ENCODE data around the gene HMOX2. TPM values are rescaled to one million over a fixed set of nuclear protein-coding genes. Genes with fewer than 3 reads are reported as not detected.

Gene HMOX2
- total RNA-seq, 1 experiment from 2014 or later, result 55.1 TPM

- no peak for TF ChIP-seq MAX (IDR thresholded peaks at IDR 0.05)
- no peak for TF ChIP-seq SRF (IDR thresholded peaks at IDR 0.05; ENCODE audit: low read depth)
- no peak for TF ChIP-seq YY1 (IDR thresholded peaks at IDR 0.05; ENCODE audit: extremely low read depth, insufficient replicate concordance, low read depth, low read length)
- no peak for TF ChIP-seq TCF7L2 (IDR thresholded peaks at IDR 0.05; ENCODE audit: borderline replicate concordance, extremely low read depth, insufficient read depth, insufficient read length)
- TF ChIP-seq FOSL1 (IDR thresholded peaks at IDR 0.05; ENCODE audit: low read depth), result no peak
Observed at GRCh38 chr16:4550591-4550990, 74.4 kb downstream of the HMOX2 start (continued).

- Histone ChIP-seq H3K4me3 (replicated peaks in 1 of 2; ENCODE audit: low read depth in 1 of 2, low read length in 2 of 2) (no peak overlapping the region), H3K9ac (ENCODE audit: low read length) (no peak overlapping the region), H3K79me2 (ENCODE audit: insufficient read depth, low read length) (no peaks in the 10 kb centered on the region), H4K20me1 (ENCODE audit: insufficient read depth) (no peaks in the 10 kb centered on the region), H3K27ac (ENCODE audit: low read depth, low read length) (no peak overlapping the region), H3K4me1 (ENCODE audit: control insufficient read depth in 1 of 2, insufficient read depth in 2 of 2, low read length in 2 of 2) (peaks cover 0 to 5% of the 10 kb centered on the region in 2 experiments; a peak in 2 of 4 replicates), H3K9me2 (ENCODE audit: insufficient read depth) (no peaks in the 10 kb centered on the region), H2AFZ (ENCODE audit: low read depth, low read length, poor library complexity, severe bottlenecking) (no peak overlapping the region), H3K27me3 (ENCODE audit: insufficient read depth, low read length) (no peaks in the 10 kb centered on the region), H3K4me2 (ENCODE audit: low read length) (no peak overlapping the region), H3K9me3 (ENCODE audit: control insufficient read depth in 1 of 2, insufficient read depth in 1 of 2, low read depth in 1 of 2, low read length in 2 of 2) (no peaks in the 10 kb centered on the region), H3K36me3 (ENCODE audit: control insufficient read depth in 1 of 2, insufficient read depth in 2 of 2, low read length in 2 of 2) (no peaks in the 10 kb centered on the region)
- TF ChIP-seq MAX (IDR thresholded peaks at IDR 0.05), result no peak
- no peak for TF ChIP-seq POLR2A (IDR thresholded peaks at IDR 0.05; ENCODE audit: borderline replicate concordance, extremely low read depth, insufficient read depth, insufficient read length)
- no peak for TF ChIP-seq TCF7L2 (IDR thresholded peaks at IDR 0.05; ENCODE audit: borderline replicate concordance, extremely low read depth, insufficient read depth, insufficient read length)
- no peak for TF ChIP-seq EGR1 (IDR thresholded peaks at IDR 0.05; ENCODE audit: low read depth)
- DNase-seq (ENCODE audit: low read depth, low spot score) (no peak), ATAC-seq (no peak)
- CTCF ChIA-PET, result no interaction called here
- intact Hi-C loops (cut with micrococcal nuclease), result no loop called here
- POLR2A ChIA-PET, result no interaction called here
- RAD21 ChIA-PET (ENCODE audit: low non-redundant PET in 1 of 2, low total read pairs in 2 of 2, uncharacterized antibody in 2 of 2, unreplicated experiment in 2 of 2), result no interaction called here
- BruUV-seq (replicated peaks), result no TSS peak
Observed at GRCh38 chr16:4552541-4552940, 76.3 kb downstream of the HMOX2 start.

- no peaks in the 10 kb centered on the region for H3K79me2 ChIP-seq (ENCODE audit: insufficient read depth, low read length)
- H3K4me3 ChIP-seq (replicated peaks in 1 of 2; ENCODE audit: low read depth in 1 of 2, low read length in 2 of 2), result no peak within 1 kb of the TSS
- no peak within 1 kb of the TSS for H3K27ac ChIP-seq (ENCODE audit: low read depth, low read length)
- H3K36me3 ChIP-seq (ENCODE audit: control insufficient read depth in 1 of 2, insufficient read depth in 2 of 2, low read length in 2 of 2), result no peaks in the 10 kb centered on the region
- H2AFZ ChIP-seq (ENCODE audit: low read depth, low read length, poor library complexity, severe bottlenecking), result no peak within 1 kb of the TSS
- H3K4me1 ChIP-seq (ENCODE audit: control insufficient read depth in 1 of 2, insufficient read depth in 2 of 2, low read length in 2 of 2), result peaks cover 0 to 3% of the 10 kb centered on the region in 2 experiments; a peak in 1 of 4 replicates
- H4K20me1 ChIP-seq (ENCODE audit: insufficient read depth), result no peaks in the 10 kb centered on the region
- no peak within 1 kb of the TSS for H3K9ac ChIP-seq (ENCODE audit: low read length)
- ATAC-seq (peak; percentile 38; the same call in 1 of the 2 replicates), DNase-seq (ENCODE audit: low read depth, low spot score) (no peak)
- H3K9me2 ChIP-seq (ENCODE audit: insufficient read depth), result no peaks in the 10 kb centered on the region
- BruUV-seq (replicated peaks), result no TSS peak
- intact Hi-C loops (cut with micrococcal nuclease), result no loop called here
- CTCF ChIA-PET, result no interaction called here
- H3K27me3 ChIP-seq (ENCODE audit: insufficient read depth, low read length), result no peaks in the 10 kb centered on the region
- TF ChIP-seq SRF (IDR thresholded peaks at IDR 0.05; ENCODE audit: low read depth), result no peak
- TF ChIP-seq CEBPB (IDR thresholded peaks at IDR 0.05; ENCODE audit: low read depth), result no peak
- H3K9me3 ChIP-seq (ENCODE audit: control insufficient read depth in 1 of 2, insufficient read depth in 1 of 2, low read depth in 1 of 2, low read length in 2 of 2), result no peaks in the 10 kb centered on the region
- POLR2A ChIA-PET, result no interaction called here
- RAD21 ChIA-PET (ENCODE audit: low non-redundant PET in 1 of 2, low total read pairs in 2 of 2, uncharacterized antibody in 2 of 2, unreplicated experiment in 2 of 2), result no interaction called here
- H3K4me2 ChIP-seq (ENCODE audit: low read length), result no peak within 1 kb of the TSS
Observed at GRCh38 chr16:4556112-4556511, 79.9 kb downstream of the HMOX2 start, which contains the start of gene C16orf96. Gene C16orf96 (plus strand): TSS chr16:4556340. CDS start chr16:4556490, 150 bp downstream.

All from HCT116 (cell line).